Caco-2 (cell line): ENCODE measurements around the gene CDX2. TPM values are rescaled to one million over a fixed set of nuclear protein-coding genes. Genes with fewer than 3 reads are reported as not detected.

Experiments
- BruUV-seq: library from RNA; stranded (reverse); fragments of 400-500 nt; replicated peaks from 2 replicates; lab custom pipeline; 2021; lab: Mats Ljungman, UMichigan
- CTCF ChIA-PET: fragments of 300-600 bp; sonication (Branson Sonifier 250); formaldehyde crosslinking; loops from one replicate; lab custom pipeline; 2022; ENCODE audit warnings: antibody characterized with exemption; lab: Charles Lee
- POLR2A ChIA-PET: fragments of 300-600 bp; sonication (Branson Sonifier 250); formaldehyde crosslinking; loops from one replicate; lab custom pipeline; 2022; ENCODE audit warnings: antibody characterized with exemption; lab: Charles Lee
- DNase-seq, 2 experiments: peaks; one replicate each; pipeline versions ENCODE4 v3.0.0 to v3.0.0-alpha.2; 2020 to 2022
- H3K27me3 ChIP-seq: replicated peaks from 2 replicates; pipeline ENCODE4 v1.6.0; 2011; ENCODE audit warnings: low read length; ENCODE audit not compliant: control insufficient read depth, insufficient read depth
- H3K36me3 ChIP-seq: 2 replicates; pipeline ENCODE4 v1.5.1; 2011; ENCODE audit warnings: low read length; ENCODE audit not compliant: control insufficient read depth, insufficient read depth
- H3K4me1 ChIP-seq: fragments of 250-450 bp; sonication (Bioruptor Pico); 2 replicates; pipeline ENCODE4 v1.5.1; 2020; ENCODE audit warnings: mild to moderate bottlenecking
- H3K4me3 ChIP-seq: 2 replicates; pipeline ENCODE4 v1.5.1; 2011; ENCODE audit warnings: low read depth, mild to moderate bottlenecking, control low read depth, low read length
- H3K9me3 ChIP-seq: fragments of 250-450 bp; sonication (Bioruptor Pico); 2 replicates; pipeline ENCODE4 v1.5.1; 2020; ENCODE audit warnings: mild to moderate bottlenecking, moderate library complexity
- H3K27ac Mint-ChIP-seq: one replicate; pipeline ENCODE4 v1.8.0; 2022; ENCODE audit warnings: mixed read lengths; ENCODE audit not compliant: unreplicated experiment
- H3K27me3 Mint-ChIP-seq: one replicate; pipeline ENCODE4 v1.8.0; 2022; ENCODE audit warnings: mixed read lengths; ENCODE audit not compliant: insufficient read depth, unreplicated experiment
- H3K36me3 Mint-ChIP-seq: one replicate; pipeline ENCODE4 v1.8.0; 2022; ENCODE audit warnings: mild to moderate bottlenecking, mixed read lengths; ENCODE audit not compliant: insufficient read depth, unreplicated experiment
- H3K4me1 Mint-ChIP-seq: one replicate; pipeline ENCODE4 v1.8.0; 2022; ENCODE audit warnings: low read depth, mixed read lengths; ENCODE audit not compliant: unreplicated experiment
- H3K4me3 Mint-ChIP-seq: one replicate; pipeline ENCODE4 v1.8.0; 2022; ENCODE audit warnings: mild to moderate bottlenecking, moderate library complexity, mixed read lengths; ENCODE audit not compliant: unreplicated experiment
- H3K9me3 Mint-ChIP-seq: one replicate; pipeline ENCODE4 v1.8.0; 2022; ENCODE audit warnings: mixed read lengths; ENCODE audit not compliant: unreplicated experiment
- intact Hi-C: fragments of 100-400 bp; cut with micrococcal nuclease; formaldehyde crosslinking; loops from one replicate; pipeline ENCODE4 v1.10.0; 2022; ENCODE audit not compliant: unreplicated experiment
- total RNA-seq: library from RNA; stranded (reverse); gene quantifications from 2 replicates; pipeline ENCODE4 v1.2.3, GENCODE V29; 2022
- TF ChIP-seq, protein P1 (sequence below), 2 experiments: fragments of 200-600 bp in 1 of 2; IDR thresholded peaks; 1 replicate in 1 of 2; 2 replicates in 1 of 2; pipeline versions ENCODE4 v1.5.1 to v1.8.0; 2011 to 2022; ENCODE audit warnings: antibody characterized with exemption in 1 of 2, control low read depth in 1 of 2, inconsistent platforms in 1 of 2, low read depth in 1 of 2, low read length in 1 of 2, mild to moderate bottlenecking in 1 of 2, moderate library complexity in 1 of 2; ENCODE audit not compliant: insufficient read depth in 1 of 2, severe bottlenecking in 1 of 2, unreplicated experiment in 1 of 2

Gene CDX2
- total RNA-seq, 1 experiment from 2014 or later, result 104 TPM

DNA sequence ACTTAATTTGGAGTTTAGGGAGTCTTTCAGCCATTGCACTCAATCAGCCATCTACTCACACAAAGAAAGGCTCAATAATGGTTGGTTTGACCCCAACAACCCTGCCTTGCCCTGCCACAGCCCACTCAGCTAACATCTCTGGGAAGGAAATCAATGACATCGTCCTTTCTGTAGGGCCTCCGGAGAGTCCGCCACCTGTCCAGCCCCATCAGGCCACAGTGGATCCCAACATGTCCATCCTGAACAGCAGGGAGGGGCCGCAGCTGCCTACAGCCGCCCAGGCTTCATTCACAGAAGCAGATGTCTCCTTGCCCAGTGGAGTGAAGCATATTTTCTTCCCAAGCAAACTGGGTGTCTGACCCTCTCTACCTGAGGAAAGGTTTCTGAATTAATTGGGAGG is 4.2 kb upstream of the CDX2 start:
- intact Hi-C loops, result no loop called here
- no peak overlapping the region for H3K27ac Mint-ChIP-seq
- peaks cover 15% of the 10 kb centered on the region for H3K36me3 Mint-ChIP-seq
- TF ChIP-seq, protein P1, sequence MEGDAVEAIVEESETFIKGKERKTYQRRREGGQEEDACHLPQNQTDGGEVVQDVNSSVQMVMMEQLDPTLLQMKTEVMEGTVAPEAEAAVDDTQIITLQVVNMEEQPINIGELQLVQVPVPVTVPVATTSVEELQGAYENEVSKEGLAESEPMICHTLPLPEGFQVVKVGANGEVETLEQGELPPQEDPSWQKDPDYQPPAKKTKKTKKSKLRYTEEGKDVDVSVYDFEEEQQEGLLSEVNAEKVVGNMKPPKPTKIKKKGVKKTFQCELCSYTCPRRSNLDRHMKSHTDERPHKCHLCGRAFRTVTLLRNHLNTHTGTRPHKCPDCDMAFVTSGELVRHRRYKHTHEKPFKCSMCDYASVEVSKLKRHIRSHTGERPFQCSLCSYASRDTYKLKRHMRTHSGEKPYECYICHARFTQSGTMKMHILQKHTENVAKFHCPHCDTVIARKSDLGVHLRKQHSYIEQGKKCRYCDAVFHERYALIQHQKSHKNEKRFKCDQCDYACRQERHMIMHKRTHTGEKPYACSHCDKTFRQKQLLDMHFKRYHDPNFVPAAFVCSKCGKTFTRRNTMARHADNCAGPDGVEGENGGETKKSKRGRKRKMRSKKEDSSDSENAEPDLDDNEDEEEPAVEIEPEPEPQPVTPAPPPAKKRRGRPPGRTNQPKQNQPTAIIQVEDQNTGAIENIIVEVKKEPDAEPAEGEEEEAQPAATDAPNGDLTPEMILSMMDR (IDR thresholded peaks at IDR 0.05; ENCODE audit: insufficient read depth in 1 of 2, low read depth in 1 of 2, low read length in 1 of 2, severe bottlenecking in 1 of 2, unreplicated experiment in 1 of 2), result no peak
- Histone ChIP-seq H3K9me3 (no peaks in the 10 kb centered on the region), H3K4me1 (peaks cover 37% of the 10 kb centered on the region), H3K27me3 (no peaks in the 10 kb centered on the region), H3K36me3 (no peaks in the 10 kb centered on the region), H3K4me3 (no peak overlapping the region)
- BruUV-seq, result no TSS peak
- POLR2A ChIA-PET, result no interaction called here
- H3K27me3 Mint-ChIP-seq, result no peaks in the 10 kb centered on the region
- CTCF ChIA-PET, result interaction anchor here (0.7 kb wide), 1 partner anchor 59 kb away, joined by 4 read pairs; no protein-coding TSS in a partner anchor
- H3K4me1 Mint-ChIP-seq, result peaks cover 10% of the 10 kb centered on the region
- H3K9me3 Mint-ChIP-seq, result no peaks in the 10 kb centered on the region
- H3K4me3 Mint-ChIP-seq, result no peak overlapping the region
- no peak for DNase-seq

DNA sequence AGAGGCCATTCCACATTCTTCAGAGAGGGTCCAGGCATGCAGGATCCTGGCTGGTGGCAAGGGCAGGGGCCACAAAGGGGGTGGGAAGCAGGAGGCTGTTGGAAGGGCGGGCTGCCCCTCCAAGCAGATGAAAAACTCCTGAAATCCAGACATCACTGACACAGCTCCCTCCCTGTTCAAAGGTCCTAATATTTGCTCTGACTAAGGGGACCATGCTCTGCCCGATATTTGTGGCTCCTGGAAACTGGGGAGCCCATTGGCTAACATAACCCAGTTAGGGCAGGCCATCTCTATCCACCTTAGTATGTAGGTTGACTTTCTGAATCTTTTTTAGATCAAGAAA is 3.3 kb upstream of the CDX2 start:
- Mint-ChIP-seq H3K4me1 (peaks cover 10% of the 10 kb centered on the region), H3K36me3 (peaks cover 24% of the 10 kb centered on the region), H3K27me3 (no peaks in the 10 kb centered on the region), H3K27ac (no peak overlapping the region), H3K4me3 (no peak overlapping the region), H3K9me3 (no peaks in the 10 kb centered on the region)
- Histone ChIP-seq H3K36me3 (peaks cover 1% of the 10 kb centered on the region; the same call in 1 of the 2 replicates), H3K27me3 (no peaks in the 10 kb centered on the region), H3K4me3 (no peak overlapping the region), H3K9me3 (no peaks in the 10 kb centered on the region), H3K4me1 (peaks cover 34% of the 10 kb centered on the region)
- TF ChIP-seq, protein P1 (IDR thresholded peaks at IDR 0.05; ENCODE audit: insufficient read depth in 1 of 2, low read depth in 1 of 2, low read length in 1 of 2, severe bottlenecking in 1 of 2, unreplicated experiment in 1 of 2), result no peak
- intact Hi-C loops, result no loop called here
- DNase-seq, result no peak
- no TSS peak for BruUV-seq
- POLR2A ChIA-PET, result no interaction called here
- CTCF ChIA-PET, result no interaction called here

DNA sequence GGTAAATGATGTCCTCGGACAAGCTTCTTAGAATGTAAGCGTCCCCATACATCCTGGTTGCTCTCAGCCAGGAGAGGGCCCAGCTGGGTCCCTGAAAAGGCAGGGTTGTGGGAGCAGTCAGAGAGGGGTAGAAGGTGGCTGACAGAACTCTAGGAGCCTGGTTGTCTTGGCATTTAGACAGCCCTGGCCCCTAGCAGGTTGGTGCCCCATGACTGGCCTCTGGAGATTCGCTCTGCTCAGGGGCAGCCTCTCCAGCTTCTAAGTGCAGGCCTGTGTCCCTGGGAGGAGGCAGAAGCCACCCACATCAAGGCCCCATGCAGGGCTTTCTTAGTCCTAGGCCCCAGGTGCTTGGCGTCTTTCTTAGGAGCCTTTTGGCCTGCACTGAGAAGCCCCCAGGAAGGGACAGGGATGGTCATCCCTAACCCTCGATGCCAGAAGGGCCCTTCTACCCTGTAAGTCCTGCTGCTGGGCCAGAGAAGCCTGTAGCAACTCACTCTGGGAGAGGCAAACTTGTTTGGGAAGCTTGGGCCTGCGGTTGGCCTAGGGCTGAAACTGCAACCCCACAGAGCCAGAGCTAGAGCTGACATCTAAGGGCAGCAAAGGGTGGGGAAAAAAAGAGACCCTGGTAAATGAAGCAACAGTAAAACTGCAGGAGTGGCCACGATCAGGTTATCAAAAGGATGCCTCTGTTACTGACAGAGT is 2.8 kb upstream of the CDX2 start:
- Mint-ChIP-seq H3K9me3 (no peaks in the 10 kb centered on the region), H3K36me3 (peaks cover 29% of the 10 kb centered on the region), H3K27me3 (no peaks in the 10 kb centered on the region), H3K27ac (no peak overlapping the region), H3K4me3 (no peak overlapping the region), H3K4me1 (peaks cover 10% of the 10 kb centered on the region)
- Histone ChIP-seq H3K27me3 (no peaks in the 10 kb centered on the region), H3K4me3 (no peak overlapping the region), H3K4me1 (peaks cover 30% of the 10 kb centered on the region), H3K9me3 (no peaks in the 10 kb centered on the region), H3K36me3 (peaks cover 3% of the 10 kb centered on the region; the same call in 1 of the 2 replicates)
- no peak for DNase-seq
- no TSS peak for BruUV-seq
- ChIA-PET POLR2A (no interaction called here), CTCF (no interaction called here)
- intact Hi-C loops, result no loop called here
- TF ChIP-seq, protein P1 (IDR thresholded peaks at IDR 0.05; ENCODE audit: insufficient read depth in 1 of 2, low read depth in 1 of 2, low read length in 1 of 2, severe bottlenecking in 1 of 2, unreplicated experiment in 1 of 2), result no peak
